HCT116 (cell line): Measurements from ENCODE around the gene DACT1. TPM values are rescaled to one million over a fixed set of nuclear protein-coding genes. Genes with fewer than 3 reads are reported as not detected.

Experiments
- ATAC-seq: fragments of 200-7000 bp; cut with Tn5 transposase; 2 replicates; pipeline ENCODE4 v1.9.1; 2020; ENCODE audit warnings: mild to moderate bottlenecking, moderate library complexity
- BruUV-seq: library from RNA; stranded (reverse); fragments of 400-500 nt; replicated peaks from 2 replicates; lab custom pipeline; 2021; lab: Mats Ljungman, UMichigan
- CTCF ChIA-PET: fragments of 300-600 bp; sonication (Branson Sonifier 250); formaldehyde crosslinking; loops from one replicate; lab custom pipeline; 2021; ENCODE audit warnings: antibody characterized with exemption; lab: Charles Lee
- POLR2A ChIA-PET: fragments of 300-600, 350-600 bp; sonication (Branson Sonifier 250); formaldehyde crosslinking; loops from one replicate; lab custom pipeline; 2021; ENCODE audit warnings: antibody characterized with exemption; lab: Charles Lee
- RAD21 ChIA-PET, 2 experiments: fragments of 300-600 bp; sonication (Branson Sonifier 250); formaldehyde crosslinking; loops; one replicate each; lab custom pipeline; 2023; ENCODE audit warnings: low total read pairs in 2 of 2; ENCODE audit not compliant: uncharacterized antibody in 2 of 2, unreplicated experiment in 2 of 2, low non-redundant PET in 1 of 2; lab: Charles Lee
- DNase-seq: peaks from one replicate; pipeline ENCODE4 v3.0.0-alpha.2; 2010; ENCODE audit warnings: low read depth, low spot score
- H2AFZ ChIP-seq: fragments of 200-600 bp; shearing (Covaris generic), sonication (generic); 2 replicates; pipeline ENCODE4 v1.6.1; 2017; ENCODE audit warnings: low read depth, mixed run types, mixed read lengths, antibody characterized with exemption, low read length; ENCODE audit not compliant: poor library complexity, severe bottlenecking
- H3K27ac ChIP-seq: 2 replicates; pipeline ENCODE4 v1.5.1; 2012; ENCODE audit warnings: low read depth, low read length
- H3K27me3 ChIP-seq: fragments of 200-600 bp; sonication (generic); 2 replicates; pipeline ENCODE4 v1.6.1; 2016; ENCODE audit warnings: mixed run types, low read length, mixed read lengths; ENCODE audit not compliant: insufficient read depth
- H3K36me3 ChIP-seq, 2 experiments: fragments of 200-500 bp in 1 of 2; fragments of 200-600 bp in 1 of 2; sonication (Bioruptor generic) in 1 of 2; sonication (generic) in 1 of 2; 2 replicates each; pipeline versions ENCODE4 v1.5.1 to v1.6.1; 2014 to 2016; ENCODE audit warnings: low read length in 2 of 2, inconsistent platforms in 1 of 2, mixed read lengths in 1 of 2, mixed run types in 1 of 2; ENCODE audit not compliant: insufficient read depth in 2 of 2, control insufficient read depth in 1 of 2
- H3K4me1 ChIP-seq, 2 experiments: fragments of 200-600 bp in 1 of 2; sonication (generic) in 1 of 2; 2 replicates each; pipeline versions ENCODE4 v1.5.1 to v1.6.1; 2012 to 2017; ENCODE audit warnings: low read length in 2 of 2, inconsistent platforms in 1 of 2, mild to moderate bottlenecking in 1 of 2, mixed read lengths in 1 of 2, mixed run types in 1 of 2, moderate library complexity in 1 of 2; ENCODE audit not compliant: insufficient read depth in 2 of 2, control insufficient read depth in 1 of 2
- H3K4me2 ChIP-seq: fragments of 200-600 bp; sonication (generic); 2 replicates; pipeline ENCODE4 v1.6.1; 2017; ENCODE audit warnings: mixed run types, low read length, mixed read lengths
- H3K4me3 ChIP-seq, 2 experiments: fragments of 200-600 bp in 1 of 2; sonication (generic) in 1 of 2; replicated peaks in 1 of 2; 2 replicates each; pipeline ENCODE4 v1.5.1; 2011 to 2016; ENCODE audit warnings: low read length in 2 of 2, control low read depth in 1 of 2, low read depth in 1 of 2, mild to moderate bottlenecking in 1 of 2, mixed read lengths in 1 of 2, mixed run types in 1 of 2
- H3K79me2 ChIP-seq: fragments of 200-600 bp; sonication (generic); 2 replicates; pipeline ENCODE4 v1.6.1; 2017; ENCODE audit warnings: mild to moderate bottlenecking, mixed run types, low read length, moderate library complexity, mixed read lengths; ENCODE audit not compliant: insufficient read depth
- H3K9ac ChIP-seq: fragments of 200-600 bp; sonication (generic); 2 replicates; pipeline ENCODE4 v1.6.1; 2016; ENCODE audit warnings: low read length, mixed read lengths
- H3K9me2 ChIP-seq: fragments of 200-600 bp; sonication (generic), shearing (Covaris generic); 2 replicates; pipeline ENCODE4 v1.6.1; 2017; ENCODE audit warnings: mixed run types, mild to moderate bottlenecking, moderate library complexity; ENCODE audit not compliant: insufficient read depth
- H3K9me3 ChIP-seq, 2 experiments: fragments of 200-500 bp in 1 of 2; fragments of 200-600 bp in 1 of 2; sonication (Bioruptor generic) in 1 of 2; sonication (generic) in 1 of 2; 2 replicates each; pipeline ENCODE4 v1.6.1; 2014 to 2017; ENCODE audit warnings: low read length in 2 of 2, mixed read lengths in 2 of 2, inconsistent platforms in 1 of 2, low read depth in 1 of 2, mild to moderate bottlenecking in 1 of 2, mixed run types in 1 of 2, moderate library complexity in 1 of 2; ENCODE audit not compliant: control insufficient read depth in 1 of 2, insufficient read depth in 1 of 2
- H4K20me1 ChIP-seq: fragments of 200-600 bp; sonication (generic), shearing (Covaris generic); 2 replicates; pipeline ENCODE4 v1.6.1; 2017; ENCODE audit warnings: mixed run types, mild to moderate bottlenecking, moderate library complexity; ENCODE audit not compliant: insufficient read depth
- CBX3 ChIP-seq: IDR thresholded peaks from 2 replicates; pipeline ENCODE4 v1.6.1; 2012; ENCODE audit warnings: low read depth
- CEBPB ChIP-seq: IDR thresholded peaks from 2 replicates; pipeline ENCODE4 v1.6.1; 2012; ENCODE audit warnings: low read depth
- ELF1 ChIP-seq: IDR thresholded peaks from 2 replicates; pipeline ENCODE4 v1.6.1; 2012; ENCODE audit warnings: low read depth, borderline replicate concordance
- EZH2 ChIP-seq: fragments of 200-600 bp; sonication (generic); IDR thresholded peaks from 2 replicates; pipeline ENCODE4 v1.6.1; 2017; ENCODE audit warnings: antibody characterized with exemption, mixed run types
- POLR2A ChIP-seq: IDR thresholded peaks from 2 replicates; pipeline ENCODE4 v1.7.0; 2011; ENCODE audit warnings: borderline replicate concordance; ENCODE audit not compliant: insufficient read depth, insufficient read length; ENCODE audit errors: extremely low read depth
- SIN3A ChIP-seq: IDR thresholded peaks from 2 replicates; pipeline ENCODE4 v1.6.1; 2012; ENCODE audit warnings: low read depth
- TCF7L2 ChIP-seq: IDR thresholded peaks from 2 replicates; pipeline ENCODE4 v1.7.0; 2011; ENCODE audit warnings: borderline replicate concordance, inconsistent platforms; ENCODE audit not compliant: insufficient read depth, insufficient read length; ENCODE audit errors: extremely low read depth
- YY1 ChIP-seq: IDR thresholded peaks from 2 replicates; pipeline ENCODE4 v1.6.1; 2011; ENCODE audit warnings: low read length, low read depth, moderate library complexity, mild to moderate bottlenecking; ENCODE audit not compliant: insufficient replicate concordance; ENCODE audit errors: extremely low read depth
- ZBTB33 ChIP-seq: IDR thresholded peaks from 2 replicates; pipeline ENCODE4 v1.6.1; 2011; ENCODE audit warnings: mild to moderate bottlenecking, low read length, moderate library complexity; ENCODE audit not compliant: insufficient replicate concordance; ENCODE audit errors: extremely low read depth
- ZFX ChIP-seq: fragments of 450-650 bp; IDR thresholded peaks from 2 replicates; pipeline ENCODE4 v1.6.1; 2017
- ZNF274 ChIP-seq: fragments of 200-500 bp; sonication (Bioruptor generic); IDR thresholded peaks from 2 replicates; pipeline ENCODE4 v1.6.1; 2014; ENCODE audit warnings: mild to moderate bottlenecking, low read depth, low read length, inconsistent platforms
- intact Hi-C: fragments of 100-400 bp; cut with micrococcal nuclease; formaldehyde crosslinking; loops from 2 replicates; pipeline ENCODE4 v1.10.0; 2022
- total RNA-seq: library from RNA; stranded (reverse); gene quantifications from one replicate; pipeline ENCODE4 v1.2.1, GENCODE V29; 2021; ENCODE audit not compliant: unreplicated experiment

The DACT1 gene
- total RNA-seq, 1 experiment from 2014 or later, result 1.6 TPM

- CTCF ChIA-PET, result no interaction called here
Measured at GRCh38 chr14:58662018-58662417, 24.3 kb downstream of the DACT1 start.

More at GRCh38 chr14:58662018-58662417, 24.3 kb downstream of the DACT1 start:
- ChIA-PET RAD21 (no interaction called here), POLR2A (no interaction called here)
- Histone ChIP-seq H4K20me1 (no peaks in the 10 kb centered on the region), H3K4me3 (no peak overlapping the region), H3K9ac (no peak overlapping the region), H3K9me2 (no peaks in the 10 kb centered on the region), H2AFZ (no peak overlapping the region), H3K36me3 (no peaks in the 10 kb centered on the region), H3K9me3 (no peaks in the 10 kb centered on the region), H3K4me1 (no peaks in the 10 kb centered on the region), H3K27ac (no peak overlapping the region), H3K27me3 (no peaks in the 10 kb centered on the region), H3K79me2 (no peaks in the 10 kb centered on the region), H3K4me2 (no peak overlapping the region)
- intact Hi-C loops, result no loop called here
- TF ChIP-seq SIN3A (no peak), ZFX (no peak), ZNF274 (no peak), EZH2 (no peak), YY1 (no peak), TCF7L2 (no peak), ELF1 (no peak), CEBPB (no peak), POLR2A (no peak), ZBTB33 (no peak), CBX3 (no peak)
- ATAC-seq (no peak), DNase-seq (no peak)
- no TSS peak for BruUV-seq
